ENCODE results near the gene HEATR1.
A peak's percentile ranks its signal among the peaks of the same experiment; 100 is the strongest.
"Not testable (repeated sequence)": the region's sequence is repeated elsewhere in the genome, so short reads cannot be mapped to it uniquely, and the experiment has no call there.

HEATR1 gene, protein sequence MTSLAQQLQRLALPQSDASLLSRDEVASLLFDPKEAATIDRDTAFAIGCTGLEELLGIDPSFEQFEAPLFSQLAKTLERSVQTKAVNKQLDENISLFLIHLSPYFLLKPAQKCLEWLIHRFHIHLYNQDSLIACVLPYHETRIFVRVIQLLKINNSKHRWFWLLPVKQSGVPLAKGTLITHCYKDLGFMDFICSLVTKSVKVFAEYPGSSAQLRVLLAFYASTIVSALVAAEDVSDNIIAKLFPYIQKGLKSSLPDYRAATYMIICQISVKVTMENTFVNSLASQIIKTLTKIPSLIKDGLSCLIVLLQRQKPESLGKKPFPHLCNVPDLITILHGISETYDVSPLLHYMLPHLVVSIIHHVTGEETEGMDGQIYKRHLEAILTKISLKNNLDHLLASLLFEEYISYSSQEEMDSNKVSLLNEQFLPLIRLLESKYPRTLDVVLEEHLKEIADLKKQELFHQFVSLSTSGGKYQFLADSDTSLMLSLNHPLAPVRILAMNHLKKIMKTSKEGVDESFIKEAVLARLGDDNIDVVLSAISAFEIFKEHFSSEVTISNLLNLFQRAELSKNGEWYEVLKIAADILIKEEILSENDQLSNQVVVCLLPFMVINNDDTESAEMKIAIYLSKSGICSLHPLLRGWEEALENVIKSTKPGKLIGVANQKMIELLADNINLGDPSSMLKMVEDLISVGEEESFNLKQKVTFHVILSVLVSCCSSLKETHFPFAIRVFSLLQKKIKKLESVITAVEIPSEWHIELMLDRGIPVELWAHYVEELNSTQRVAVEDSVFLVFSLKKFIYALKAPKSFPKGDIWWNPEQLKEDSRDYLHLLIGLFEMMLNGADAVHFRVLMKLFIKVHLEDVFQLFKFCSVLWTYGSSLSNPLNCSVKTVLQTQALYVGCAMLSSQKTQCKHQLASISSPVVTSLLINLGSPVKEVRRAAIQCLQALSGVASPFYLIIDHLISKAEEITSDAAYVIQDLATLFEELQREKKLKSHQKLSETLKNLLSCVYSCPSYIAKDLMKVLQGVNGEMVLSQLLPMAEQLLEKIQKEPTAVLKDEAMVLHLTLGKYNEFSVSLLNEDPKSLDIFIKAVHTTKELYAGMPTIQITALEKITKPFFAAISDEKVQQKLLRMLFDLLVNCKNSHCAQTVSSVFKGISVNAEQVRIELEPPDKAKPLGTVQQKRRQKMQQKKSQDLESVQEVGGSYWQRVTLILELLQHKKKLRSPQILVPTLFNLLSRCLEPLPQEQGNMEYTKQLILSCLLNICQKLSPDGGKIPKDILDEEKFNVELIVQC (N-terminal part only)

DNA sequence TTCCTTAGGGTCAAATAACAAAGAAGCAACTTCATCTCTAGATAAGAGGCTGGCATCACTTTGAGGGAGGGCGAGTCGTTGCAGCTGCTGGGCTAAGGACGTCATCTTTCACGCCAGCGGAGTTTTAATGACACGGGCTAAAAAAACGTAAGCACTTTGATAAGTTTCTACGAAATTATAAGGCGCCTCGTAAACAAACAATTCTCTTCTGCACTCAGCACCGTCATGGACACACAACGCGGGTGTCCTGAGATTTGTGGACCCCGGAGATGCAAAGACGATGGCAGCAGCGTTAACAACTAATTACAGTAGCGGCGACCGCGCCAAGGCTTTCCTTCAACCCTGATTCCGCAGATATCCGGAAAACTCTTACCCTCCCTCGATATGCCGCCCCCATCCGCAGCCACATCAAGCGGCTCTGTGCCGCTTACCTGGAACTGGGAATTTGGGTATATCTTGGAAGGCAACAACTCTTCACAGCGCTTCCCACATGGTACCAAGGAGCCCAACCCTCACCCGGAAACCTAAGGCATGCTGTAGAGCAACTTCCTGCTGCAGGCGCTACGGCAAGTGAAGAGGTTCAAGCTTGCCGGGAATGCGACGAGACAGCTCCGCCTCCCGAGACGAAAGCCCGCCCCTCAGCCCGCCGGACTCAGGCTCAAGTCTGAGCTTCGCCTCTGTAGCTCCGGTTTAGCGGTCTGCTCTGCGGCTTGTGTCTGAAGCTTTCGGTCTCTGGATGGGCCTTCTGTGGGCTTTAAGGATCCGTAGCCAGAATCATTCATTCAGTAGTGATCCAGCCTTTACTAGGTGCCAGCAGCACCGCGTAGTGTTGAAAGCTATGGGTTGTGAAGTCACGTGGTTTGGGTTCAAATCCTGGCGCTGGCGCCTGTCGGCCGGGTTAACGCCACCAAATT is at the start of gene HEATR1:
TSS of gene HEATR1 (minus strand) at position 526 of the 914 bp plus-strand sequence. CDS start at position 105, 421 bp downstream.
- peak; percentile 79 for DNase-seq

DNA sequence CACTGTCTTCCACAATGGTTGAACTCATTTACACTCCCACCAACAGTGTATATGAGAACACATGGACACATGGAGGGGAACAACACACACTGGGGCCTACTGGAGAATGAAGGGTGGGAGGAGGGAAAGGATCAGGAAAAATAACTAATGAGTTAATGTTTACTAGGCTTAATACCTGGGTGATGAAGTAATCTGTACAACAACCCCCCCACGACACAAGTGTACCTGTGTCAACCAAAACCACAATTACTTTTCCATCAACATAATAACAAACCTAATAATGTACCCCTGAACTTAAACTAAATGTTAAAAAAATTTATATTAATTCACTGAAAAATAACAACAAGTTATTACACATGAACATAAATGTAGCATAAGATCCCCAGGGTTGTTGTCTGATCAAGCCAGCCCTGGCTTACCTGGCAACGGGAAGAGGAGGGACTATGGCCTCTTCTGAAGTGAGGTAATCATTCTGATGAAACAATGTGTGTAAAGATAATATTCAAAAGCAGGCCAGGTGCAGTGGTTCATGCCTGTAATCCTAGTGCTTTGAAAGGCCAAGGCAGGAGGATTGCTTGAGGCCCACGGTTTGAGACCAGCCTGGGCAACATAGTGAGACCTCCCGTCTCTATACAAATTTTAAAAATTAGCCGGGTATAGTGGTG is 40.8 kb upstream of the HEATR1 start:
- no peak for DNase-seq

DNA sequence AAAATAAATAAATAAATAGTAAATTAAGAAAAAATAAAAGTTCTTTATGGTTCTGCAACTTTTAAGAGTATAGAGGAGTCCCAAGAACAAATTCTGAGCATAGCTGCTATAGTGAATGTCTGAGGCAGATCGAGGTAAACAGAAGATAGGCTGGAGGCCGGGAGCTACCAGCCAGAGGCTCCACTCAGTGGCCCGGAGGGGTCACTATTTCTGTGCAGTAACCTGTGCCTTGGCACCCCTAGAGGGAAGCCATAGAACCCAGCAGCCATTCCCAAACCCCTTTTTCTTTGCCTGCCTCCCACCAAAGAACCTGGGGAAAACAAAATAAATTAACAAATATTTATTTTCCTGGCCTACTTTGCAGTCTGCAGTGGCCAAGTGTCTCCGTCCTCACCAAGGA is 38.4 kb upstream of the HEATR1 start:
- DNase-seq: no peak

DNA sequence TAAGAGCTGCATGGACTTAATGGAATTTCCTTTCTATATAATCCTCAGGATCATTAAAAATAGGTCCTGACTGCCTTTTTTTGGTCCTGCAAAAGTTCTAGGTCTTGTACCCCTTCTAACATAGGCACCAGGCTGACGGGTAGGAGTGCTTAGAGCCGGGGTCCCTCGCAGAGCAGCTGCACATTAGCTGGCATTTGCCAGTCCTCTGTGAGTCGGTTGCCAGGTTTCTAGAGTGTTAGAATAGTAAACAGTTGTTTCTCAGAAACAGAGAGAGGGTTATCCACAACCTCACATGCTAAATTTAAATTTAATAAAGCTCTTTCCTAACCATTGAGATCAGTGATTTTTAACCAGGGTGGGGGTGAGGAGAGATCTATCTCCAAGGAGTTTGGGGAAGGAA is 35.4 kb upstream of the HEATR1 start:
- no peak for DNase-seq

DNA sequence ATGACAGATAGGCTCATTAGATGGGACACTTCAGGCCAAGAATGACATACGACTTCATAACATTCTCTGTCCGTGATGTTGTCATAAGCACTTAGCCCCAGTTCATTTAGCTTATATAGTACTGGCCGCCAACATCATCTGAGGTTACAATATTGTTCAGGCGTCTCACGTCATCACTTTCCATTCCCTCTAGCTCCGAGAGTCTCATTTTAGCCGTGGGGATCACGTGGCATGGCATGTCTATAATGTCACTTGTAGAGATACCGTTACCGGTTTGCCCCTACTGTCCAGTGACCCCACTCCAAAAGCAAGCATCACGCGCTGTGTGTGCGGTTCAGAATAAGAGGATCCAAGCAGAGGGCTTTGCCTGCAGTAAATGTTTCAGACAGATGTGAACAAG is 34.6 kb upstream of the HEATR1 start:
- DNase-seq: no peak

DNA sequence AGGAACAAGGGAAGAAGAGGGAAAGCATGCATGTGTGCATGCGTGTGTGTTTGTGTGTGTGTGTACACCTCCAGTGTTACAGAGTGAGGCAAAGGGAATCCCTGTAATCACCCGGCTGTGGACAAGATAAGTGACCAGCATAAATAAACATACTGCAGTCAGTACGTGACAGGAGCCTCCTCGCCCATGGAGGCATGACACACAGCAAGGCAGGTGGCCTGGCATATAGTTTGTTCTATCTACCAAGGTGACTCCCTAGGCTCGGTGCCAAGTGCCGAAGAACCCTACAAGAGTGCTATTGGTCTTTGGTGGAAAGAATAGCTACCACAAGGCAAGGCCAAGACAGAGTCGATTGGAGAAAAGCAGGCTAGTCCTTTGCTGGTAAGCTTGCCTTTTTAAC is 31.7 kb upstream of the HEATR1 start:
- DNase-seq: no peak

DNA sequence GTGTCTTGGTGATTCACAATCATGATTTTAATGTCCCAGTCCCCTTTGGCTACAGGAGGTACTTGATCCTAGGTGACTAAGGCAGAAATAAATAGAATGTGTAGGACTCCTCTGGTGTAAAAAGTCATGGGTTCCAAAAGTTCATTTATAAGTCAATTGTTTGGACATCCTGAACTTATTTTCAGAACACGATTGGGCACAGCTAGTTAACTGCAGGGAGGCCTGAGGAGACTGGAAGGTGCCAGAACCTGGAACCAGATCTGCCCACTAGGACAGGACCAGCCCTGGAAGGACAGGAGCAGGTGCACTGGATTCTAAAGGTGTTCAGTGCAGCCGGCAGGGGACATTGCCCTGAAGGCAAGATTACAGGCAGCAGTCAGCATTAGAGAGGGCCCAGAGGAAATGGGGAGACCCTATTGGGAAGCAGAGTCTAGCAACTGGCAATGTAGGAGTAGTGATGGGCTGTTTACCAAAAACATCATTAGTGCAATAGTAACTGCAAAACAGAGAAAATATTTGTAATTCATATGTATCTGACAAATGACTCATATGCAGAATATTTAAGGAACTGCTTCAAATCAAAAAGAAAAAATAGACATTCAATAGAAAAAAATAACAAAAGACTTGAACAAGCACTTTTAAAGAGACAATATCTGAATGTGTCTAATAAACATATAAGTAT is 23.6 kb upstream of the HEATR1 start:
- DNase-seq: no peak

DNA sequence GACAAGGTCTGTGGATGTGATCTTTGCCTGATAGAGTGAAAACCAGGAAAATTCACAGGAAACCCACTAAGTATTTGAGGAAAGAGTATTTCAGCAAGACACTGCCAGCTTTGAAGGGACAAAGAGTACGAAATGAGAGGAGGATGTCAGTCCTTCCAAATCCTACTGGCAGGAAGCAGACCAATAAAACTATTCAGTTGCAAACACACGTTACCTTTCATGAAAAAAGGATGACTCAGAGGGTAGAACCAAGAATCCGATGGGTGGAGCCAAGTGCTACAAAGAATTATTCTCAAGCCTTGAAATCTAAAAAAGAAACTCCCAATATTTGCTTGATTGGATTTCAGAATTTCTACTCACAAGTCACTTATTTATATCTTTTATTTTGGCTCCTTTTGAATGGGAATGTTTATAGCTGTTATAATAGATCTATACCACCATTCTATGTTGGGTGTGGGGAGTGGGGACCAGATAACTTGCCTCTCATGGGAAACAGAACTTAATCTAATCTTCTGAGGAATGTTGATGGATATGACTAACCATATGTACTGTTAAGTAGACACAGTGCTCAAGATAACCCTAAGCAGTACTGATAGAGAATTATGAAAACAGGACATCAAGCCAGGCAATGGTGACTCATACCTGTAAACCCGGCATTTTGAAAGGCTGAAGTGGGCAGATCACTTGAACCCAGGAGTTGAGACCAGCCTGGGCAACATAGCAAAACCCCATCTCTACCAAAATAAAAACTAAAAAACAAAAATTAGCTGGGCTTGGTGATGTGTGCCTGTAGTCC is 19.3 kb upstream of the HEATR1 start:
- DNase-seq: no peak

DNA sequence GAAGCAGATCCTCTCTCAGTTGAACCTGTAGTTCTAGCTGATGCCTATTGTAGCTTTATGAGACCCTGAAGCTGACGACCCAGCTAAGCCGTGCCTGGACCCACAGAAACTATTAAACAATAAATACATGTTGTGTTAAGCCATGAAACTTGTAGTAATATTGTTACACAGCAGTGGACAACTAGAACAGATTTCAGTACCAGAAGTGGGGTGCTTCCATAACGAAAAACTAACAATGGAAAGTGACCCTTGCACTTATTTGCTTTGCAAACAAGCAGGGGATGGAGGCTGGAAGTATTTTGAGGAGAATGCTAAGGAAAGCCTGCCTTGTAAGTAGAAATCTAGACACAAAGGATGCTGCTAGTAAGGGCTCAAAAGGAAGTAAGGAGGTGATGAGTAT is 18.1 kb upstream of the HEATR1 start:
- DNase-seq: no peak

DNA sequence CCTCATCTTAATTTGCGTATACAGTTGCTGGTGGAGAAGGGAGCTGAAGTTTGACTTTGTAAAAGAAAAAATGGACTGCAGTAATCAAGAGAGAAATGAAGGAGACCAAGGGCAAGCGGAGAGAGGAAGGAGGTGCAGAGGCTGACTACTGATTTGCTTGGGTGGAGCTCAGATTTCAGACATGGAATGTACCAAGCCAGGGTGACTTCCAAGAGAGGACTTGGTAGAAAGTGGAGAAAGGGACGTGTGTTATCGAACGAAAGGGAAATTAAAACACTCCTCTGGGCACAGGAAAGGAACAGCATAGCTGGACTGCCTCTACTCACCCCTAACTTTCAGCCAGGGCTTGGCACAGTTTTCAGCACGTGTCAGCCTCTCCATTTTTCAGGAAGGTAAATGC is 15.1 kb upstream of the HEATR1 start:
- DNase-seq: no peak

DNA sequence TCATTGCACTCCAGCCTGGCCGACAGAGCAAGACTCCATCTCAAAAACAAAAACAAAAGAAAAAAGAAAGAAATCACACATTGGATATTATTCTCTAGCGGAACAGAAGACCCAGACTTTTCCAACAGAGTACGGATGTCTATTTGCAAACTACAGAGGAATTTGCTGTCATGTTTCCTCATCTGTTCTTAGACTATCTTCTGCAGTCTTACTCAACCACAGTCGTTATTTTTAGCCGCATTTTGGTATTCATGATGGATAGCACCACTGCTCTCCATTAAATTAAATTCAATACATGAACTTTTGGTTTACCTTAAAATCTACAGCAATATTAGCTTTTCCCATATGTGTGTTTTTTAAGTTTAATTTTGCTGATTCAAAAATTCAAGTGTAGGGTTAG is 14.2 kb upstream of the HEATR1 start:
- no peak for DNase-seq

DNA sequence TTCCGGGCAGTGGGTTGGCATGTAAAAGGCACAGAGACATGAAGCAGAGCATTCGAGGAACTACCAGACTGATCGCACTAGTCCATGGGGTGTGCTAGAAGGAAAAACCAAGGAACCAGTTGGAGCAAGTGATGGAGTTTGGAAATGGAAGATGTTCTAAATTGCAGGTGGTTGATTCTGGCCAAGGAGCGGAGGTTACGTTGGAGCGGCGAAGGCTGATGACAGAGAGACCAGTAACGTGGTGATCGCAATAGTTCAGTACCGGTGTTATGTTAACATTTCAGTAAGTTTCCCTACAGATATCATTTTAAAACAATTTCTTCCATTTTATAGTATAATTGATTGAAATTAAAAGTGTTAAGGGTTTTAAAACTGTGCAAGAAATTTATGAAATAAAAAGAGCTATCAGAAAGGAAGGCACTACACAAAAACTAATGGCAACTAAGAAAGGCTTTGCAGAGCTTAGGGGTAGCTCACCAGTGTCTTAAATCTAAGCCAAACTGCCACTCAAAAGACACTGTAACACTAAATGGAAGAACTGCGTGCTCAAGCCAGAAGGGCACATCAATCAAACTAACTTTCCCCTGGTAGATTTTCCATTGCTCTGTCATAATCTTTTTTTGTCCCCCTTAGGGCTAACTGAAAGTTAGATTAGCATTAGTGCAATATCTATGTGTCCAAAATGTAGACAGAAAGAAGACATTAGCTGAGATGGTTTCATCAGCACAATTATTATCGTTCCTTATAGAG is 11.3 kb upstream of the HEATR1 start:
- no peak for DNase-seq

DNA sequence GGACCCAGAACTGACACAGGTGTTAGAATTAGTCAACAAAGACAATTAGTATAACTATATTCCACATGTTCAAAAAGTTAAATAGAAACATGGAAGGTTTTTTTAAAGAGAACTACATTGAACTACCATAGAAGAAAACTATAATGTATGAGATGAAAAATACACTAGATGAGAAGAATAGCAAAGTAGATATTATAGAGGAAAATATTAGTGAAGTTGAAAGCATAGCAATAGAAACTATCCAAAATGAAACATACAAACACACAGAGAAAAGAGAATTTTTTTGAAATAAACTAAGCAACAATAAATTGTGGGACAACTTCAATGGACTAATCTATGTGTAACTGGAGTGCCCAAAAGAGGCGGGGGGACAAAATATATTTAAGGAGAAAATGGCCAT is 8.0 kb upstream of the HEATR1 start:
- DNase-seq: no peak

DNA sequence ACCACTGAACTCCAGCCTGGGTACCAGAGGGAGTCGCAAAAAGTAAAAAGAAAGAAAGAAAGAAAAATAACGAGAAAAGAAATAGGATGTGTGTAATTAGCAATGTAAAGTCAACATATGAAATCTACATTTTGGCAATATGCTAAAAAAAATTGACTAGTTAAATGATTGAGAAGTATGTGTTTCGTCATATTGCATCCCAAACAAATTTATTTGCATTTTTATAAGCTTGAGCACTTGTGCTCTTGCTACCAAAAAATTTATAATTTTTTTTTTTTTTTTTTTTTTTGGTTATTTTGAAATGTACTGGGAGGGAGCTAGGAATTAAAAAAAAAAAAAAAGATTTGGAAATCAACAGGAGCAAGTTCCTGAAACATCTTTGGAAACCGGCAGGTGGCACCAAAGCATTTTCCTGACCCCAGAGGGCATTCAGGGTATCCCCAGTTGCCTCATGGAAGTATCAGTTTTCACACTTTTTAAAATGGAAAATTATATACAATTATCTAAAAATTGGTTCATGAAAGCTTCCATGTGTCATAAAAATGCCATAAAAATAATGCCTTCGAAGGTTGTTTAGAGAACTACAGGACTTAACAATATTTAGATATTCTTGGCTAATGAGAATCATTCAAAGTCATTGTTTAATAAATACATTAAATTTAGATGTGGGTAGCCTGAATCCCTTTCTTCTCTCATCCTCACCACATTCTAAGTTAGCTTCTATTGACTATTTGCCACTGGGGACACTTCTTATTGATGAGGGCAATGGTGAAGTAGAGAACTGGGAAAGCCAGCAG is 4.8 kb upstream of the HEATR1 start:
- DNase-seq: no peak

DNA sequence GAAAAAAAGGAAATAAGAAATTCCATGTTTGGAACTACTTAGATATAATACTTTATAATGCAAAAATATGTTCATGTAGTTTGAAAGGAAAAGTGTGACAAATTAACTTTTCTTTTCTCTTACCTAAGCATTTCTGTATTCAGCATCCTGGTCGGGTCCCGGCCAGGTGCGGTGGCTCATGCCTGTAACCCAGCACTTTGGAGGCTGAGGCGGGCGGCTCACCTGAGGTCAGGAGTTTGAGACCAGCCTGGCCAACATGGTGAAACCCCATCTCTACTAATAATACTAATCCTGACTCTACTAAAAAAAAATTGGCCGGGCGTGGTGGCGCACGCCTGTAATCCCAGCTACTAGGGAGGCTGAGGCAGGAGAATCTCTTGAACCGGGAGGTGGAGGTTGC is 3.3 kb upstream of the HEATR1 start:
- DNase-seq: not testable (repeated sequence)

DNA sequence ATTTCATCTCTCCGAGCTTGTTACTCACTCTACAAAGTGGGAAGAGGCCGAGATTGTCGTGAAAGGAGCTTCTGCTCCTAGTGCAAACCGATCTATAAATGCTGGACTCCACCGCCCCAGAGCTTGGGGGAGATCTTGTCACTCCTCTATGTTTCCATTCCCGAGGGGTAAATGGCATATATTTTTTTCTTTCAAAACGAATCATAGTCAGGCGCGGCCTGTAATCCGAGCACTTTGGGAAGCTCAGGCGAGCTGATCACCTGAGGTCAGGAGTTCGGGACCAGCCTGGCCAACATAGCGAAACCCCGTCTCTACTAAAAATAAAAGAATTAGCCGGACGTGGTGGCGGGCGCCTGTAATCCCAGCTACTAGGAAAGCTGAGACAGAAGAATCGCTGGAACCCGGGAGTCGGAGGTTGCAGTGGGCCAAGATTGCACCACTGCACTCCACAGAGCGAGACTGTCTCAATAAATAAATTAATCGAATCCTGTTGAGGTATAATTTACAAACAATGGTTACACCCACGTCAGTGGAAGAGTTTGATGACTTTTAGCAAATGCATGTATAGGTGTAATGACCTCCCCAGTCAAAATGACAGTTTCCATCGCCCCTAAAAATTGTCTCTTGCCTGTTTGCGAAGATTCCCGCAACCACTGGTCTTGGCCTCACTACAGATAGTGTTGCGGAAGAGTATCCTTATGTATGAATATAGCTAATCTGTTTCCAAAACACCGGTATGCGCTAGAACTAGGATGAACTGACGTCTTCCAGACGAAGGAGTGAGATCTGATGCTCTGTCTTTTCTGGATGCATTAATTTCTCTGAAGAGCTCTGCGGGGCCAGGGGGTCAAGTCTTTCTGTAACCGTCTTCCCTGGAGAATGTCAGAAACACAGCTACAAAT is 840 bp upstream of the HEATR1 start:
- no peak for DNase-seq

DNA sequence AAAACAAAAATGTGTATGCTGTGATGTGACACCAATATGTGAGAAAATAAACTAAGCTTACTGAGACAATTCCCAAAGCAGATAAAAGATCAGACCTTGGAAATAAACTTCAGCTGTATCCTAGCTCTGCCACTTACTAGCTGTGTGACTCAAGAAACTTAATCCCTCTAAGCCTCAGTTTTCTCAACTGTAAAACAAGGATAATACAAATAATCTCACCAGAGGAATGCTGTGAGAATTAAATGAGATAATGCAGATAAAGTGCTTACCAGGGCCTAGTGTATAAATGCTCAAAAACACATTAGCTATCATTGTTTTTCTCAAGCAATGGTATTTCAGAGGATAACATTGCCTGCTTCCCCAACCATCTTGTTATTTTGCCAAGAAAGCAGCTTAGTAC is 2.1 kb downstream of the HEATR1 start:
- DNase-seq: no peak

Measured in activated effector memory CD4-positive, alpha-beta T cell treated with Interleukin-2 at 50 U/mL for 16 hours (primary cell).